HepG2 (cell line): ENCODE results near the gene MYD88. TPM values are rescaled to one million over a fixed set of nuclear protein-coding genes. Genes with fewer than 3 reads are reported as not detected.

Source experiments
- BCL6 ChIP-seq: IDR thresholded peaks from 2 replicates; pipeline ENCODE4 v1.6.1; 2016; ENCODE audit warnings: missing genetic modification reagents, missing compliant biosample characterization
- BHLHE40 ChIP-seq: IDR thresholded peaks from 2 replicates; pipeline ENCODE4 v1.6.1; 2011; ENCODE audit warnings: low read length, improper control_type of control experiment
- EP300 ChIP-seq, 3 experiments: sonication (generic) in 1 of 3; formaldehyde crosslinking in 1 of 3; IDR thresholded peaks; 2 replicates each; pipeline versions ENCODE4 v1.5.1 to v1.6.1; 2011 to 2020; ENCODE audit warnings: low read depth in 2 of 3, low read length in 2 of 3, borderline replicate concordance in 1 of 3, improper control_type of control experiment in 1 of 3, mild to moderate bottlenecking in 1 of 3, missing genetic modification reagents in 1 of 3, moderate library complexity in 1 of 3
- FLYWCH1 ChIP-seq: sonication (generic); formaldehyde crosslinking; IDR thresholded peaks from 2 replicates; pipeline ENCODE4 v1.8.1; 2023; ENCODE audit warnings: mild to moderate bottlenecking, missing genetic modification reagents
- HNF1A ChIP-seq, 2 experiments: sonication (generic) in 1 of 2; formaldehyde crosslinking in 1 of 2; IDR thresholded peaks; 2 replicates each; pipeline versions ENCODE4 v1.4.0 to v1.6.1; 2016 to 2020; ENCODE audit warnings: borderline replicate concordance in 1 of 2, low read depth in 1 of 2, mild to moderate bottlenecking in 1 of 2, missing genetic modification reagents in 1 of 2
- KLF6 ChIP-seq: IDR thresholded peaks from 2 replicates; pipeline ENCODE4 v1.8.0; 2016; ENCODE audit warnings: missing biosample characterization, missing genetic modification reagents
- NFRKB ChIP-seq: fragments of 450-650 bp; IDR thresholded peaks from 2 replicates; pipeline ENCODE4 v1.6.1; 2017
- PHF21A ChIP-seq: sonication (generic); formaldehyde crosslinking; IDR thresholded peaks from 2 replicates; pipeline ENCODE4 v1.5.0; 2020; ENCODE audit warnings: mild to moderate bottlenecking, missing genetic modification reagents
- POLR2A ChIP-seq, 2 experiments: IDR thresholded peaks; 2 replicates each; pipeline ENCODE4 v1.6.1; 2011; ENCODE audit warnings: low read depth in 2 of 2, low read length in 2 of 2, mild to moderate bottlenecking in 1 of 2, moderate library complexity in 1 of 2; ENCODE audit not compliant: insufficient read depth in 1 of 2
- SETDB1 ChIP-seq: sonication (generic); formaldehyde crosslinking; IDR thresholded peaks from 2 replicates; pipeline ENCODE4 v1.5.1; 2020; ENCODE audit warnings: missing genetic modification reagents, mild to moderate bottlenecking, borderline replicate concordance
- ZBTB2 ChIP-seq: sonication (generic); formaldehyde crosslinking; IDR thresholded peaks from 2 replicates; pipeline ENCODE4 v1.8.0; 2022; ENCODE audit warnings: low read depth, missing genetic modification reagents
- ZFP37 ChIP-seq: sonication (generic); formaldehyde crosslinking; IDR thresholded peaks from 2 replicates; pipeline ENCODE4 v1.4.0; 2020; ENCODE audit warnings: missing genetic modification reagents, borderline replicate concordance
- ZGPAT ChIP-seq: IDR thresholded peaks from 2 replicates; pipeline ENCODE4 v1.6.1; 2016; ENCODE audit warnings: mild to moderate bottlenecking
- ZMYM3 ChIP-seq: sonication (generic); formaldehyde crosslinking; IDR thresholded peaks from 2 replicates; pipeline ENCODE4 v1.5.1; 2020; ENCODE audit warnings: mild to moderate bottlenecking, missing genetic modification reagents
- ZNF550 ChIP-seq: sonication (generic); formaldehyde crosslinking; IDR thresholded peaks from 2 replicates; pipeline ENCODE4 v1.4.0; 2020; ENCODE audit warnings: mild to moderate bottlenecking, missing genetic modification reagents, borderline replicate concordance
- ZNF710 ChIP-seq: sonication (generic); formaldehyde crosslinking; IDR thresholded peaks from 2 replicates; pipeline ENCODE4 v1.5.0; 2020; ENCODE audit warnings: mild to moderate bottlenecking, missing genetic modification reagents, borderline replicate concordance
- ZNF784 ChIP-seq: sonication (generic); formaldehyde crosslinking; IDR thresholded peaks from 2 replicates; pipeline ENCODE4 v1.5.1; 2020; ENCODE audit warnings: missing genetic modification reagents, mild to moderate bottlenecking, borderline replicate concordance
- polyA plus RNA-seq, 8 experiments: library from polyadenylated mRNA; depleted of rRNA in 3 of 8; stranded (reverse) in 7 of 8; unstranded in 1 of 8; fragments of >200 nt; fragmentation: Illumina TruSeq in 4 of 8; extraction: Trizol in 4 of 8; gene quantifications; 2 replicates each; pipeline versions ENCODE4 v1.2.1 to v1.2.3, GENCODE V29; 2011 to 2016; ENCODE audit warnings: low read depth in 4 of 8, missing spikeins in 1 of 8, mixed read lengths in 1 of 8; ENCODE audit not compliant: insufficient read depth in 1 of 8
- total RNA-seq, 5 experiments: library from RNA; depleted of rRNA; stranded (reverse); fragments of >200 nt; fragmentation: Illumina TruSeq; extraction: Trizol; gene quantifications; 2 replicates each; pipeline ENCODE4 v1.2.3, GENCODE V29; 2016; ENCODE audit warnings: low read depth in 1 of 5

Gene MYD88
- total and polyA plus RNA-seq, 2 of the 13 experiments (the other 11 are each of a cell fraction or from before 2014, with no cell fraction given), result 7.6 to 32.7 TPM

- no peak for TF ChIP-seq NFRKB
- TF ChIP-seq ZMYM3 (CRISPR knock-in tag), result 0 out of 2 replicates have a peak, but pooled peaks have one; percentile 17
- no peak for TF ChIP-seq HNF1A (IDR thresholded peaks at IDR 0.05; ENCODE audit: low read depth)
- TF ChIP-seq HNF1A (CRISPR knock-in tag; IDR thresholded peaks at IDR 0.05; ENCODE audit: borderline replicate concordance), result peak; percentile 16; the same call in 1 of the 2 replicates
- TF ChIP-seq ZNF710 (CRISPR knock-in tag), result peak; percentile 45; the same call in 1 of the 2 replicates
- TF ChIP-seq FLYWCH1 (CRISPR knock-in tag), result no peak
- no peak for TF ChIP-seq SETDB1
- TF ChIP-seq PHF21A (CRISPR knock-in tag), result peak; percentile 57; the same call in 1 of the 2 replicates
- no peak for TF ChIP-seq ZBTB2 (CRISPR knock-in tag)
- no peak for TF ChIP-seq ZFP37 (CRISPR knock-in tag)
- peak; percentile 86 for TF ChIP-seq ZGPAT
- peak; percentile 47; the same call in 1 of the 2 replicates for TF ChIP-seq BCL6 (CRISPR knock-in tag)
- TF ChIP-seq EP300 (IDR thresholded peaks at IDR 0.05; ENCODE audit: low read depth in 2 of 2, low read length in 2 of 2), result no peak
- TF ChIP-seq EP300 (CRISPR knock-in tag; IDR thresholded peaks at IDR 0.05; ENCODE audit: borderline replicate concordance), result no peak
- peak in 1 of 2 experiments; percentile 70; a peak in 2 of 4 replicates for TF ChIP-seq POLR2A (IDR thresholded peaks at IDR 0.05; ENCODE audit: insufficient read depth in 1 of 2, low read depth in 2 of 2, low read length in 2 of 2)
- TF ChIP-seq ZNF784 (CRISPR knock-in tag), result no peak
- 0 out of 2 replicates have a peak, but pooled peaks have one; percentile 61 for TF ChIP-seq KLF6 (CRISPR knock-in tag)
- peak; percentile 74; the same call in 1 of the 2 replicates for TF ChIP-seq ZNF550
- TF ChIP-seq BHLHE40, result peak; percentile 17; the same call in 1 of the 2 replicates
Measured at GRCh38 chr3:38138349-38139190, at the start of gene MYD88 (continued).
